GM18907 (cell line): ENCODE data around the gene CAST.
A peak's percentile ranks its signal among the peaks of the same experiment; 100 is the strongest.

Experiments used
- ATAC-seq: cut with Tn5 transposase; IDR thresholded peaks from one replicate; pipeline ENCODE4 v1.9.1; 2021; ENCODE audit warnings: mild to moderate bottlenecking, moderate library complexity; ENCODE audit not compliant: unreplicated experiment

The CAST gene

GRCh38 chr5:96816411-96816939 is 154.3 kb downstream of the CAST start:
- ATAC-seq: peak; percentile 95

GRCh38 chr5:96816991-96817390 is 154.8 kb downstream of the CAST start:
- ATAC-seq: peak; percentile 31

- no peak for ATAC-seq
These were observed 155.3 kb downstream of the CAST start for GRCh38 chr5:96817506-96817905.

GRCh38 chr5:96818125-96818788 is 156.1 kb downstream of the CAST start:
- no peak for ATAC-seq

GRCh38 chr5:96819806-96820205 is 157.6 kb downstream of the CAST start:
- ATAC-seq: no peak

GRCh38 chr5:96821260-96821916 is 159.2 kb downstream of the CAST start:
- no peak for ATAC-seq

- no peak for ATAC-seq
These were observed 160.7 kb downstream of the CAST start for GRCh38 chr5:96822686-96823459.

- ATAC-seq: peak; percentile 100
These were observed 161.8 kb downstream of the CAST start for GRCh38 chr5:96823900-96824380.
